ENCODE measurements around the gene TMEM26. TPM values are rescaled to one million over a fixed set of nuclear protein-coding genes. Genes with fewer than 3 reads are reported as not detected.

Gene TMEM26
- total and polyA plus RNA-seq, 2 experiments from 2014 or later: 1.0 to 1.9 TPM

- ATAC-seq (no peak), DNase-seq (ENCODE audit: low spot score) (no peak)
- H3K27me3 Mint-ChIP-seq (ENCODE audit: insufficient read depth, low read depth, poor library complexity): no peaks in the 10 kb centered on the region
- Histone ChIP-seq H3K27me3 (ENCODE audit: insufficient read depth) (no peaks in the 10 kb centered on the region), H3F3A (replicated peaks; ENCODE audit: low read depth) (no peaks in the 10 kb centered on the region), H3K4me1 (ENCODE audit: insufficient read depth) (peaks cover 25% of the 10 kb centered on the region), H3K4me3 (no peak overlapping the region), H3K27ac (ENCODE audit: low read depth) (no peak overlapping the region), H3K4me2 (no peak overlapping the region), H4K20me1 (replicated peaks; ENCODE audit: insufficient read depth) (no peaks in the 10 kb centered on the region), H3K9me2 (ENCODE audit: insufficient read depth) (no peaks in the 10 kb centered on the region), H2AFZ (no peak overlapping the region), H3K79me2 (replicated peaks; ENCODE audit: insufficient read depth) (no peaks in the 10 kb centered on the region), H3K36me3 (ENCODE audit: insufficient read depth) (no peaks in the 10 kb centered on the region)
- no peak overlapping the region for H3K27ac Mint-ChIP-seq
- H3K4me1 Mint-ChIP-seq: peaks cover 22% of the 10 kb centered on the region
- peaks cover 24% of the 10 kb centered on the region for H3K9me3 Mint-ChIP-seq
- TF ChIP-seq CREB1 (CRISPR knock-in tag; IDR thresholded peaks at IDR 0.05; ENCODE audit: low read depth) (no peak), ZNF462 (CRISPR knock-in tag; IDR thresholded peaks at IDR 0.05) (no peak), ETS1 (IDR thresholded peaks at IDR 0.05) (no peak), EZH2 (IDR thresholded peaks at IDR 0.05; ENCODE audit: low read depth, unreplicated experiment) (no peak), POLR2AphosphoS5 (IDR thresholded peaks at IDR 0.05; ENCODE audit: low read depth) (no peak), REST (IDR thresholded peaks at IDR 0.05; ENCODE audit: unreplicated experiment) (no peak), NANOG (IDR thresholded peaks at IDR 0.05; ENCODE audit: borderline replicate concordance) (no peak), ZNF114 (CRISPR knock-in tag; IDR thresholded peaks at IDR 0.05) (no peak), JUNB (IDR thresholded peaks at IDR 0.05; ENCODE audit: unreplicated experiment) (no peak)
- no peak overlapping the region for H3K4me3 Mint-ChIP-seq
- peaks cover 28% of the 10 kb centered on the region for H3K36me3 Mint-ChIP-seq (ENCODE audit: low read depth)
Observed at GRCh38 chr10:61487506-61487905, 34.3 kb upstream of the TMEM26 start.

All from GM23338 (cell line).